HG02981 (cell line): ENCODE data around the gene RALGAPA2.

Experiments used
- ATAC-seq: cut with Tn5 transposase; IDR thresholded peaks from one replicate; pipeline ENCODE4 v1.9.1; 2021; ENCODE audit warnings: mild to moderate bottlenecking, moderate library complexity; ENCODE audit not compliant: unreplicated experiment

Gene RALGAPA2

DNA sequence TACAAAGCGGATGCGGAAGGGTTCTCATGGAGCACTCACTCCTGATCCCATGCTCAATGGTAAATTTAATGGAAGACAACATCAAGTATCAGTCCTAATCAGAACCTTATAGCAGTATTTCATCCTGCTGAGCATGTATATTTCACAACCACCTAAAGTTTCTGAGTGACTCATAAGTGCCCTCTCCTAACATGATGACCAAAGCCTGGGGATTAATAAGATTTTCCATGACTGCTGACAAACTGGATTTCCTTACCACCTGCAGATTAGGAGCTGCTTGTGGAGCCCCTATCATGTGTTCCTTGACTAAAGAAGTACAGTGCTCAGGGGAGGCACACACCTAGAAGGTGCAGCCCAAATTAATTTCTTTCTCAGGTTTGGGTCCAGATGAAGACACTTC, 231.8 kb downstream of the RALGAPA2 start:
- no peak for ATAC-seq

DNA sequence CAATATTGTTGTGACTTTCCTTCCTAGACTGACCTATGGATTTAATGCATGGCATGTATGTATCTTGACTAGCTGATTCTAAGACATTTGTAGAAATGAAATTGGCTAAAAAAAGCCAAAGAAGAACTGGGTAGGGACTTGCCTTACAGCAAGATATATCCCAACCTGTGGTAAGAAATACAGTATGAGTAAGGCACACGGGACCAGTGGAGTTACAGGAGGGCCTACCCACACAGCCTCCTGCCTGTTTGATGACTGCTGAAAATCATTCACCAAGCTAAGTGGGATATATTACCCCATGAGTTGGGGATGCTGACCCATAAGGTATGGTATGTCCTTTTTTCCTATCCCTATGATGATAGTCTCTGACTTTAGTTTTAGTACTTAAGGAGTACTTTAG, 232.3 kb downstream of the RALGAPA2 start:
- no peak for ATAC-seq

DNA sequence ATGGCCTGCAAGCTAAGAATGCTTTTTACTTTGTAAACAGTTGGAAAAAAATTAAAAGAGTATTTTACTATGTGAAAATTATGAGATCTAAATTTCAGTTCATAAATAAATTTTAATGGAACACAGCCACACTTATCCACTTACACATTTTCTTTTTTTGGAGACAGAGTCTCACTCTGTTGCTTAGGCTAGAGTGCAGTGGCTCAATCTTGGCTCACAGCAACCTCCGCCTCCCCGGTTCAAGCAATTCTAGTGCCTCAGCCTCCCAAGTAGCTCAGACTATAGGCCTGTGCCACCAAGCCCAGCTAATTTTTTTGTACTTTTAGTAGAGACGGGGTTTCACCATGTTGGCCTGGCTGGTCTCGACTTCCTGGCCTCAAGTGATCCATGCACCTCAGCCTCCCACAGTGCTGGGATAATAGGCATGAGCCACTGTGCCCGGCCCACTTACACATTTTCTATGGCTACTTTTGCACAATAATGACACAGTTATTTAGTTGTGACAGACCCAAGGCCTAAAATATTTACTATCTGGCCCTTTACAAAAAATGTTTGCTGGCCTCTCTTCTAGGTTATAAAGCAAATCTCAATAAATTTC, 234.9 kb downstream of the RALGAPA2 start:
- no peak for ATAC-seq

DNA sequence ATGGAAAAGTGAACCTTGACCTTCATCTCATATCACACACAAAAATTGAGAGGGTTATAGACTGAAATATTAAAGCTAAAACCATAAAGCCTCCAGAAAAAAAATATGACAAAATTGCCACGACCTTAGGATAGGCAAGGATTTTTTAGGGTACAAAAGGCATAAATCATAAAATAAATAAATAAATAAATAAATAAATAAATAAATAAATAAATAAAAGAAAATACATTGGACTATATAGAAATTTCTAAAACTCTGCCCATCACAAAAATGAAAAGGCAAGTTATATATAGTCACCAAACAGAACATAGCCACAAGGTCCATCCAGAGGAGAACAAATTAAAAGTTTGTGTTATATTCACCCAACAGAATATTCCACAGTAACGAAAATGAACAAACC, 235.9 kb downstream of the RALGAPA2 start:
- ATAC-seq = no peak

DNA sequence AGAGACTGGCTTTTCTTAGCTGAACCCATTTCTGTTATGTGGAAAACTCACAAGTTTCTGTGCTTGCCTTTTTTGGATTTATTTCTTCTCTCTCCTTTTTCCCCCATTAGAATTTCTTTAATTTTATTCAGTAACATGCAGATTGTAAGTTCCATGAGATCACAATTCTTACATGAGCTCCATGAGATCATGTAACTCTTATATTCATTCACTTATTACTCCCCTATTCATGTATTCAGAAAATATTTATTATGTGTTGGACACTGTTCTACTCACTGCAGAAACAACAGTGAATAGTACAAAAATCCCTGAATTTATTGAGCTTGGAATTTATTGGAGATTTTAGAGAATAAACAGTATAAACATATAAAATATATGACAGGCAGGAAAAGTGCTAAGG, 238.8 kb downstream of the RALGAPA2 start:
- no peak for ATAC-seq

DNA sequence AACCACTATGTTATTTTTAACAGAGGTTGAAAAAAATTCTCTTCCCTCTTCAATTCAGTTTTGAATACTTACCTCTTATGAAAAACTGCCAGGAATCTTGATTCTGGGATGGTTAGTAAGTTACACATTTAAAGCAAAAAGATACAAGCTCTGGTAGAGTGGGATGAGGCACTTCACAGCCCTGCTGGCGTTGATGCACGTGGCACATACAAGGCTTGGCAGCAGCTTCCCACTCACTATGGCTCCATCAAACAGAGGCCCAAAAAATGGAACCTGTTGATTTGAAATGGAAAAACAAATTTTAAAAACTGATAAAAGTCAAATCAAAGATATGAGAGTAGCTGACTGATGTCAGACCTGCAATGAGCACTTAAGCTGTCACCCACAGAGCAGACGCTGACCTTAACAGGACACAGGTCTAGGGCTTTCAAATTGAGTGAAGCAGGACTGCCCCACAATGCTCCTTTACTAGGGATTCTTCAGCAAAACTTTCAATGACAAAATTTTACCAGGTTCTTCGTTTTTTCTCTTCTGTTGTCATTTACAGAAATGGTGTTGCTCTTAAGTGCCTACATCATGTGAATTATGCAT, 239.7 kb downstream of the RALGAPA2 start:
- no peak for ATAC-seq

DNA sequence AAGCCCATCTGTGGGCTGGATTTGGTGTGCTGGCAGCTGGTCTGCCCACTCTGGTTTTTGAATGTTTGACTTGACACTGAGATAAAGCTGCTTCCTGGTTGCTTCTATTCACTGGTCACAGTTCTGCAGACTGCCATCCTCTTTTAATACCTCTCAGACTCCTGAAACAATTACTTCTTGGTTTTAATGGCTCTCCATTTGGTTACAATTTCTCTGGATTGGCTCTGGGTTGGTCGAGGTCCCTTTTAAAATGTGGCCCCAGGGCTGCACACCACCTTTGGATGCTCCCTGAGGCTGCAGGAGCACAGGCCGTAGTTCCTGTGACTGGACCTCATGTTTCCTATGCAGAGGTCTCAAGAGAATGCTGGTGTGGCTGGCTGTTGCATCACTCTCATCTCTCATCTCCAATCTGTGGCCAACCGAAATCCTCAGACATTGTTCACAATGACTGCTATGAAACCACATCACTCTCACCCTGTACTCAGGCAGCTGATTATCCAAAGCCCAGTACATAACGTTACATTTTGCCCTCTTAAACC, 246.0 kb downstream of the RALGAPA2 start:
- ATAC-seq = peak; percentile 92

DNA sequence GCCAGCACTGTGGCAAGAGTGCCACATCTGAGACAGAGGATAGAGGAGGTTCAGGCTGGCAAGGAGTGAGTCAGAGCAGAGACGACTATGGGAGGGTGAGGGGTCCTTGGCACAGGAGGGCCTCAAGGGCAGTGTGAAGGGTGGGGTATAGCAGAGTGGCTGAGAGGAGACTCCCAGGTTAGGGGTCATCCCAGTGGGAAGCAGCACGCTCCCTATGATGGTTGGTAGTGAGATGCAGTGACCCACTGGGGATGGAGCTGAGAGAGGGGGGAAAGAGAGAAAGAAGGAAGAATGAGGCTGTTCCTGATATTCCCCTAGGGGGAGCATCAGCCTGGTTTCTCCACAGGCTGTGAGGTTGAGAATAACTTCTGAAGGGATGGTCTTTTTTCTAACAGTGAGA, 247.2 kb downstream of the RALGAPA2 start:
- ATAC-seq = no peak

DNA sequence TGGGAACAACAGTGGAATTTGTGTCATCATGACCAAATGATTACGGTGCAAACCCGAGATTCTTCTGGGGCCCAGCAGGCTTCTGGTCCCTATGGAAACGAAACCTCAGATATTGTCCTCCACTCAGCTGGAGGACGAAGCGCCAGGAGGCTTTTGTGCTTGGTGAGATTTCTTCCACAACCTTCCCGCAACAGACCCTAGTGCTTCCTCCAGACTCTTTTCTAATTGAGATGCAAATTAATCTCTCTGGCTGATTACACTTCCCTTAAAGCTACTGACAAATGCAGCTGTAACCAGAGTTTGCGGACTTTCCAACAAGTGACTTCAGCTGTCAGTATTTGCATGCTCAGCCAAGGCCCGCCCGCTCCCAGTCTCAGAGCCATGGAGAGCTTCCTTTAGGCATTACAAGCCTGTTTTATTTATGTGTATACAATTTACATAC, 248.5 kb downstream of the RALGAPA2 start:
- ATAC-seq = peak; percentile 36

DNA sequence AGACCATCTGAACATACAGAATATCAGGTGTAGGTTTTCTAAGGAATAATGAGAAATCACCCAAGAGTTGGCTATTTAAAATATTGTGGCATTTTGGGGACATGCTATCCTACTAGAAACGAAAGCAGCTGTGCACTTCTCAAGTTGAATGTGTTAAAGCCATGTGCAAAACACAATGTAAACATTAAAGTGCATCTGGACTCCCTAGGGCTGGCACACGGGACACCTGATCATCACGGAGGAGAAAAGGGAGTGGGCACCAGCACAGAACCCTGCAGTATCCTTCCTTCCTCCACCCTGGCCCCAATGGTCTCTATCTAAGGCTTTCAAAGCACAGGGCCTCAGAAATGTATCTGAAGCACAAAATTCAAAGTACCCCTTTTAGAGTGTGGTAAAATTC, 250.3 kb downstream of the RALGAPA2 start:
- no peak for ATAC-seq

DNA sequence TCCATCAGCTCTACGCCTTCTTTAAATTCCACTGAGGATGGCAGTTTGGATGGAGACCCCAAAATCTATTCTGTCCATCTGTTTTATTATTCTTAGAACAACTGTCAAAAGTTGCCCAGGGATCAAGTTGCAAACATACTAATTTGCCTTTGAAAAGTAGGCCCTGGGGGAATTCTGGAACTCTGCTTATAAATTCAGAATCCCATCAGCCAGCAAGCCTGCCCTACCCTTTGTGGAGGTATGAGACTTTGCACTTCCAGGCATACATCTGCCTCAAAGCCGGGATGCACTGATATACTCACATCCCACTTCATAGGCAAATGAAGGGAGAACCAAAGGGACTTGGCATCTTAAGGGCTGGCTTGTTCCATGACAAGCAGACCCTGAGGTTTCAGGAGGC, 250.9 kb downstream of the RALGAPA2 start:
- ATAC-seq = no peak

DNA sequence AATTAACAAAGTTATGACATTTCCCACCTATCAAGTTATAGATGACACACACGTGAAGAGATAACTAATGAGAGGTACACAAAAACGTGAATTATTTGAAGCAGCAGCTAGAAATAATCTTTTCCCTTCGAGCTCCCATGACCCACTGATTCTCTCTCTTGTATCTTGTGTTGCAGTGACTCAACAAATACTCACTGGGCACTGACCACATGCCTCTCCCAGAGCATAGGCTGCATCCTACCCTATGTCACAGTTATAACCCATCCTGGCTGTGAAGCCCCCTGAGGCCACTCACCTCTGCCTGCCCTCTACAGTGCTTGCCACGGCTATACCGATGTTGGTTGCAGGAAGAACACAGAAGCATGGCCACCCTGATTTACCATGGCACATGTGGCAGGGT, 252.7 kb downstream of the RALGAPA2 start:
- no peak for ATAC-seq

DNA sequence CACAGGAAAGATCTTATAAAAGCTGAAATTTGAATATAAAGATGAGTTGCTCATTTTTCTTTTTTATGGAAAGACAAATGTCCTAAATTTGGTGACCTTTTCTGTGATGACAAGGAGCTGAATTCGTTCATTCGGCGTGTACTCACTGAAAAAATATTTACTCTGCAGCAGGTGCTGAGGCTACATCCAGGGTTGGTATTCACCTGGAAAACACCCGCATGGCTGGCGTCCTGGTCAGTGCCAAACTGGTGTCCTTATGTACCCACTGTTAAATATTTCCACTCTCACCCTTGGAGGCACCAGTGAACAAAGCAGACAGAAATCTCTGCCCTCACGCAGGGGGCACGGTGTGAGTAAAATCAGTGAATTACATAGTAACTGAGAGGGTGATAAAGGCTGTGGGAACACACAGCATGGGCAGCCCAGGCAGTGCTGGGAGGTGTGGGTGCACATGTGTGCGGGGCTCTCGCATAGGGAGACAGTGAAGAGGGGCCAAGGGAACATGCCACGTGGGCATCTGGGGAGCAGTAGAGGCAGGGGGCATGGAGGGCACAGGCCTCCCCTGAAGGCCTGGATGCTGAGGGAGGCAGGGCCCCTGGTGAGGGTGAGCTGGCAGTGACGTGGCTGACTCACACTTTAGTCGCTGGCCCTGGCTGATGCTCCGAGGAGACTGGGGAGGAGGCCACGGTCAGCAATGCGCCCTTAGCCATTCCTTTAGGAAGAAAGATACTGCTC, 254.9 kb downstream of the RALGAPA2 start:
- ATAC-seq = no peak

DNA sequence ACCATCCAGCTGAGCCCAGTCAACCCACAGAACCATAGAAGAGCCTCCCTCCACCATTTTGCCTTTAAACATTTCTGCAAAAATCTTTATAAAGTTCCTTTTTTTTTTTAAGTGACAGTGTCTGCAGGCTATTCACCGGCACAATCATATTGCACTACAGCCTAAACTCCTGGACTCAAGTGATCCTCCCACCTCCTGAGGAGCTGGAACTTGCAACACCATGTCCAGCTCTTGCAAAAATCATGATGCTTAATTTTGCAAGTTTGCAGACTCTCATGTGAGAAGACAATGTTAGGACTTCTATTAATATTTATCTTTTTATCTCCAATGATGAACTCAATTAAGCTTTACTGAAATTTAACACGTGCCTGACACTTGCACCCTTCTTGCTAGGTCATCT, 255.7 kb downstream of the RALGAPA2 start:
- no peak for ATAC-seq

DNA sequence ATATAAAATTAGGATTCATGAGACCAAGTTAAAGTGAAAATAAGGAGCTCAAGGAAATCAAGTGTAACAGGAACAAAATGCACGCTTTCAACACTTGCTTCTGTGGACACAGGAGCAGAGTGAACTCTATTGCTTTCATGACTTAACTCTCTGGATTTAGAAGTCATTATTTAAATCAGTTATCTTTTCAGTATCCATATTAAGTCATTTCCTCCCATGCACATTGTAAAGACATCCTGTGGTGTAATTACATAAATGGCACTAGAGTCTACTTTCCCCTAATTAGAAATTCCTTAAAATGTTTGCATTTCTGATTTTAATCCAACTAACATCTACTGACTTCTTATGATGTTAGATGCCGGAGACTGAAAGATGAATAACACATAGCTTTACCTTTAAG, 256.5 kb downstream of the RALGAPA2 start:
- no peak for ATAC-seq

DNA sequence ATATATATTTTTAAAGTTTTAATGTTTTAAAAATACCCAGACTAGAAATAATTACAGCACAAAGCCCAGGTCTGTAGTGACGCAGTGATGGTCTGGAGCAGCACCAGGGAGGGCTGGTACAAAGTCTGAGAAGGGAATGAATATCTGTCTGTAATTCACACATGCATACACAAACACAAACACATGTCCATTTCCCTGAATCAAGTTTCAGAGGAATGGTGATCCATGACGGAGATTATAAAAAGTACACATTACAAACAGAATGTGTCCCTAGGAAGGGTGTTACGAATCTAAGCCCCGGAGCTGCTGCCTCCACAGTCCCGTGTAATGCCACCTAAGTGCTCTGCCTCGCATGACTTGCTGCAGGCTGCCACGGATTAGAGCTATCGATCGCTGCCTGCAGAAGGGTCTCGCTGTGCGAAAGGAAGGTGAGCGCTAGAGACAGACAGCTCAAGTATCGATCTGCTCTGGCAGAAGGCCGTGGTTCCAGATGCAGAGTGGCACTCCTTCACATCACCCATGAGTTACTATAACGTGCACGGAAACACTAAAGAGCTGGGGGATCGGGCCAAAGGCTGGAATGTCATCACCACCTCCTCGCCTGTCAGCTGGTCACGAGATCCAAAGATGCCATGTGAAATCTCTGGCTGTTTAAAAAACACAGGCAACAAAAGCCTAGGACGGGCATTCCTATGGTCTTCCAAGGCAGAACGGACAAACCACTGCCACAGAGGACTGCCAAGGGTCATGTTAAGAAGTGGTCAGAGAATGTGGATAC, 257.4 kb downstream of the RALGAPA2 start:
- ATAC-seq = no peak

DNA sequence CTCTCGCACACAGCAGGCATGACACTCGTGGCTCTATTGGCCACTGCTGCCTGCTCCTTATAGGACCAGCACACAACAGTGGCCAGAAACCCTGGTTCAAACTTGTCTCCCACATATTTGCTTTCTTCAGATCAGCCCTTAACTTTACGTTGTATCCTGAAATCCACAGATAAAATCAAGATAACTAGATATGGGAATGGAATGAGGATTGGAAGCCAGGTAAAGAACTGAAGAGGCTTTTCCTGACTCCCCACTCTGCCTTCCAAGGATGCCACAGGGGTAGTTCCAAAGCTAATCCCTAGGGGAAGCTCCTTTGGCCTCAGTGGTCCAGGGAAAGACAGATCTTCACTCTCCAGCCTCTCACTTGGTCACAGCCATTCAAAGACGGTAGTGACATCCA, 258.1 kb downstream of the RALGAPA2 start:
- no peak for ATAC-seq

DNA sequence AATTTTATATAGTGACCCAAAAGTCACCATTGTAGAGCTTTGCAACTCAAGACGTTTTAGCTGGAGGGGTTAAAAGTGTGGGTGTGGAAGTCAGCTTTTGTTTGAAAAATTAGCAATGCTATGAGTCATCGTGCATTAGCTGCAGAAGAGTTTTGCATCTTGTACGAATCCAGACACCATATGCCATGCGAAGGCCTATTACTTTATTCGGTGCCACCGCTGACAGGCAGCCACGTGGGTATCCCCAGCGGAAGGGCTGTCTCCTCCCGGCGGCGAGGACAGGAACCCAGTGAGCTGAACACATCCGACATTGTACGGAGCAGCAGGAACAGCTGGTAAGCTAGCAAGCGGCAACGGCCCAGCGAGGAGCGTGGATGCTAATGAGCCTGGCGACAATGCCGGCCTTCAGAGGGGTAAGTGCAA, 260.2 kb downstream of the RALGAPA2 start:
- ATAC-seq = peak; percentile 92

DNA sequence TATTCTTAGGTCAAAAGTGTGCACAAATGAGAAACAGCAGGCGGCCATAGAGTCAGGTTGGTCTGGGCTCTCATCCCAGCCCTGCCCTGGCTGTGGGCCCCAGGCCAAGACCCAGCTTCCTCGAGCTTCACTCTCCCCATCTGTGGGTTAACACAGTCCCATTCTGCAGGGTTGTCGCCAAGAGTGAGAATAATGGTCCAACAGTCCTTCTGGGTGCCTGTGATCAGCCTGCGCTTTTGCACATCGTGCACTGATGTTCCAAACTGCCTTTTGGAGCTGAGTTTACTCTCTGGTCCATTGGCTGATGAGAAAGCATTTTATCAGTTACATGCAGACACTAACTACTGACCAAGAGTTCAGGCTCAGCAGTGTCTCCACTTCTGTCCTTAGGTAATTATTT, 261.9 kb downstream of the RALGAPA2 start:
- ATAC-seq = no peak

DNA sequence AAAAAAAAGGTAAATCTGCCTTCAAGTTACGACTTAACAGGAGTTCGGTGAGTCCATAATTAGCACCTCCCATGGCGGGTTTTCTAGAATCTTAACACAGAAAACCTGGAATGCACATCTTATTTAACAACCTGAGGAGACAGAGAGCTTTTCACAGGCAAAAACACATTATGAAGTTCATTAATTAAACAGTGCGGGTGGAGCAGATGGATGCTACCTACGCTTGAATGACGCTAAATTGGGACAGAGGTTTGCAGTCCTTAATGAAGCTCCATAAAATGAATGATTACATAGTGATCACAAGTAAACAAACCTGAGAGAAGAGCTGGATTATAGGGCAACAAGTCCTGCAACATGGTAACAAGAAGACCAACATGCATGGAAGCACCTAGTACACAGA, 263.6 kb downstream of the RALGAPA2 start:
- no peak for ATAC-seq

DNA sequence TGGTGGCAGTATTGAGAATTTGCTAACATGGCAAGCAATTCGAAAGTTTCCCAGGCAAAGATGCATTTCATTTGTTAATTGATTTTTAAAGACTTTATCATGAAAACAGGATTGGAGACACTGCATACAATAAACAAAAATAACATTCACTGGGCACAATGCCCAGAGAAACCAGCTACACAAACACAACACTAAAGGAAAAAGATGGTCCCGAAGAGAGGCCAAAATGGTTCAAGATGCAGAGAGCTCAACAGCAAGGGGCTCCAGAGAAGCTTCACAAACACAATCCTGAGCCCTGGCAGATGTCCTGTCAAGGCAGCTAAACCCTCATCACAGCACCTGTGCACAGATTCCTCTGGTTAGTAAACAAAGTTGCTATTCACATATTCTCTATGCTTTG, 265.2 kb downstream of the RALGAPA2 start:
- no peak for ATAC-seq
